ENCODE results near the gene CARS1. TPM values are rescaled to one million over a fixed set of nuclear protein-coding genes. Genes with fewer than 3 reads are reported as not detected.

The CARS1 gene
- total and polyA plus RNA-seq, 2 donors (not counting 1 experiment from before 2014, with no cell fraction given), result 31.3 to 49.5 TPM

DNA sequence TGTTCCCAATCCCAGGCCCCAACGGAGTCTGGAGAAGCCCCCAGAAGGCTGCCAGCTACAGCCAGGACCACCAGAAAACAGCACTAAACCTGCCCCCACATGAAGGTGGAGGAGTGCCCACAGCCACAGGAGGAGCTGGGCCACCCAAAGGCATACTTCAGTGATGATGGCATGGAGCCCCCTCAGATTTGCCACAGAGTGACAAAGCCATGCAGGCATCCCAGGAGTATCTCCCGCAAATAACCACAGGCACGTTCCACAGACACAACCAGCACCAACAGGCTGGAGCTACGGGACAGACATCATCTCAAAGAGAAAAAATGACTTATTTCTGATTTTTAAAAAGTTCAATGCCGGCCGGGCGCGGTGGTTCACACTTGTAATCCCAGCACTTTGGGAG, 10.6 kb downstream of the CARS1 start:
- no peaks in the 10 kb centered on the region for H3K27me3 Mint-ChIP-seq
- WGBS (ENCODE audit: insufficient coverage), result 100% methylated on average over 3 of the region's 8 CpGs
- no peaks in the 10 kb centered on the region for H3K9me3 Mint-ChIP-seq (ENCODE audit: insufficient read depth)
- TF ChIP-seq EZH2 (IDR thresholded peaks at IDR 0.05; ENCODE audit: borderline replicate concordance, insufficient read depth, low read depth, low read length, poor library complexity, severe bottlenecking), result no peak
- TF ChIP-seq, protein P1, sequence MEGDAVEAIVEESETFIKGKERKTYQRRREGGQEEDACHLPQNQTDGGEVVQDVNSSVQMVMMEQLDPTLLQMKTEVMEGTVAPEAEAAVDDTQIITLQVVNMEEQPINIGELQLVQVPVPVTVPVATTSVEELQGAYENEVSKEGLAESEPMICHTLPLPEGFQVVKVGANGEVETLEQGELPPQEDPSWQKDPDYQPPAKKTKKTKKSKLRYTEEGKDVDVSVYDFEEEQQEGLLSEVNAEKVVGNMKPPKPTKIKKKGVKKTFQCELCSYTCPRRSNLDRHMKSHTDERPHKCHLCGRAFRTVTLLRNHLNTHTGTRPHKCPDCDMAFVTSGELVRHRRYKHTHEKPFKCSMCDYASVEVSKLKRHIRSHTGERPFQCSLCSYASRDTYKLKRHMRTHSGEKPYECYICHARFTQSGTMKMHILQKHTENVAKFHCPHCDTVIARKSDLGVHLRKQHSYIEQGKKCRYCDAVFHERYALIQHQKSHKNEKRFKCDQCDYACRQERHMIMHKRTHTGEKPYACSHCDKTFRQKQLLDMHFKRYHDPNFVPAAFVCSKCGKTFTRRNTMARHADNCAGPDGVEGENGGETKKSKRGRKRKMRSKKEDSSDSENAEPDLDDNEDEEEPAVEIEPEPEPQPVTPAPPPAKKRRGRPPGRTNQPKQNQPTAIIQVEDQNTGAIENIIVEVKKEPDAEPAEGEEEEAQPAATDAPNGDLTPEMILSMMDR (IDR thresholded peaks at IDR 0.05), result no peak
- H3K27ac ChIP-seq (ENCODE audit: low read length in 2 of 2), result no peak overlapping the region
- ATAC-seq (ENCODE audit: low read depth), result no peak
- H3K79me2 ChIP-seq (ENCODE audit: control insufficient read depth, insufficient read depth, low read length), result peaks cover 91% of the 10 kb centered on the region
- H3K4me3 ChIP-seq (ENCODE audit: control extremely low read depth in 1 of 5, extremely low read depth in 1 of 5, insufficient read depth in 1 of 5, low read depth in 2 of 5, low read length in 4 of 5), result no peak overlapping the region
- no peak overlapping the region for H3K4me2 ChIP-seq (replicated peaks; ENCODE audit: low read depth, low read length, poor library complexity, severe bottlenecking)
- no peak overlapping the region for H3K27ac Mint-ChIP-seq
- no peaks in the 10 kb centered on the region for H3K27me3 ChIP-seq (replicated peaks in 1 of 4; ENCODE audit: control extremely low read depth in 1 of 4, control insufficient read depth in 3 of 4, insufficient read depth in 4 of 4, low read length in 3 of 4)
- H2AFZ ChIP-seq (ENCODE audit: insufficient read depth, low read depth, low read length, poor library complexity, severe bottlenecking), result no peak overlapping the region
- no peak for DNase-seq
- H3K4me1 ChIP-seq (ENCODE audit: control insufficient read depth in 2 of 2, insufficient read depth in 2 of 2, low read length in 2 of 2), result peaks cover 7 to 26% of the 10 kb centered on the region in 2 donors
- intact Hi-C loops (cut with micrococcal nuclease), result no loop called here
- POLR2A ChIA-PET, result no interaction called here
- H3K9ac ChIP-seq (ENCODE audit: low read length), result no peak overlapping the region
- H3K4me1 Mint-ChIP-seq, result peaks cover 27% of the 10 kb centered on the region
- no peak overlapping the region for H3K4me3 Mint-ChIP-seq
- H4K20me1 ChIP-seq (ENCODE audit: control insufficient read depth, insufficient read depth, low read length, poor library complexity, severe bottlenecking), result peaks cover 95% of the 10 kb centered on the region
- H3K36me3 ChIP-seq (replicated peaks in 1 of 2; ENCODE audit: control extremely low read depth in 1 of 2, control insufficient read depth in 1 of 2, extremely low read depth in 1 of 2, insufficient read depth in 2 of 2, low read length in 1 of 2), result peaks cover 0 to 25% of the 10 kb centered on the region in 2 experiments
- CTCF ChIA-PET, result interaction anchor here (0.7 to 3.0 kb wide), 4 partner anchors 10 to 117 kb away, joined by 3 to 10 read pairs (median 6); no protein-coding TSS in a partner anchor
- no peaks in the 10 kb centered on the region for H3K9me3 ChIP-seq (ENCODE audit: control extremely low read depth in 1 of 3, control insufficient read depth in 2 of 3, insufficient read depth in 1 of 3, low read length in 2 of 3)

DNA sequence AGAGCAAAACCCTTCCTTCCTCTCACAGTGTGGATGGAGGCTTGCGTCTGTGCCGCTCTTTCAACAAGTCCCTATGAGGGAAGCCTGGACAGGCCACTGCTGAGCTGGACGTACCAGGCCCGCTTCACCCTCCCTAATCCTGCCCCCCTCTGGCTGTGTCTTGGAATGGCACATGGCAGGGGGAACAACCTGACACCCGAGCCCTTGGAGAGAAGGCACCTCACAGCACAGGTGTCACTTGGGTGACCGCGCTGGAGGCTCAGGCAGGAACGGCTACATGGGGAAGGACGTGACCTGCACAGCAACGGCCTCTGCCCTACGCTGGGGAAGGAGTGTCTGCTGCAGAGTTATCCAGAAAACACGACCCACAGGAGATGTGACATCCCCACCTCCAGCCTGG, 11.0 kb downstream of the CARS1 start:
- Mint-ChIP-seq H3K4me3 (no peak overlapping the region), H3K4me1 (peaks cover 22% of the 10 kb centered on the region), H3K9me3 (ENCODE audit: insufficient read depth) (no peaks in the 10 kb centered on the region), H3K27ac (no peak overlapping the region), H3K27me3 (no peaks in the 10 kb centered on the region)
- DNase-seq (no peak), ATAC-seq (ENCODE audit: low read depth) (no peak)
- Histone ChIP-seq H3K36me3 (replicated peaks in 1 of 2; ENCODE audit: control extremely low read depth in 1 of 2, control insufficient read depth in 1 of 2, extremely low read depth in 1 of 2, insufficient read depth in 2 of 2, low read length in 1 of 2) (peaks cover 0 to 29% of the 10 kb centered on the region in 2 experiments), H3K9me3 (ENCODE audit: control extremely low read depth in 1 of 3, control insufficient read depth in 2 of 3, insufficient read depth in 1 of 3, low read length in 2 of 3) (no peaks in the 10 kb centered on the region), H4K20me1 (ENCODE audit: control insufficient read depth, insufficient read depth, low read length, poor library complexity, severe bottlenecking) (peaks cover 94% of the 10 kb centered on the region), H3K4me3 (ENCODE audit: control extremely low read depth in 1 of 5, extremely low read depth in 1 of 5, insufficient read depth in 1 of 5, low read depth in 2 of 5, low read length in 4 of 5) (no peak overlapping the region), H3K4me2 (replicated peaks; ENCODE audit: low read depth, low read length, poor library complexity, severe bottlenecking) (no peak overlapping the region), H3K4me1 (ENCODE audit: control insufficient read depth in 2 of 2, insufficient read depth in 2 of 2, low read length in 2 of 2) (peaks cover 5 to 22% of the 10 kb centered on the region in 2 donors), H3K27ac (ENCODE audit: low read length in 2 of 2) (no peak overlapping the region), H3K9ac (ENCODE audit: low read length) (no peak overlapping the region), H2AFZ (ENCODE audit: insufficient read depth, low read depth, low read length, poor library complexity, severe bottlenecking) (no peak overlapping the region), H3K27me3 (replicated peaks in 1 of 4; ENCODE audit: control extremely low read depth in 1 of 4, control insufficient read depth in 3 of 4, insufficient read depth in 4 of 4, low read length in 3 of 4) (no peaks in the 10 kb centered on the region), H3K79me2 (ENCODE audit: control insufficient read depth, insufficient read depth, low read length) (peaks cover 87% of the 10 kb centered on the region)
- POLR2A ChIA-PET, result no interaction called here
- CTCF ChIA-PET, result interaction anchor here (1.7 to 3.0 kb wide), 2 partner anchors 9 to 45 kb away, joined by 5 to 10 read pairs; no protein-coding TSS in a partner anchor
- intact Hi-C loops (cut with micrococcal nuclease), result no loop called here
- WGBS (ENCODE audit: insufficient coverage), result 96% methylated on average over 11 of the region's 12 CpGs
- TF ChIP-seq EZH2 (IDR thresholded peaks at IDR 0.05; ENCODE audit: borderline replicate concordance, insufficient read depth, low read depth, low read length, poor library complexity, severe bottlenecking), result no peak
- TF ChIP-seq, protein P1 (IDR thresholded peaks at IDR 0.05), result no peak

Measured in B cell (primary cell).